CD14-positive monocyte (primary cell): ENCODE measurements around the gene NR3C1. TPM values are rescaled to one million over a fixed set of nuclear protein-coding genes. Genes with fewer than 3 reads are reported as not detected.

Source experiments
- DNase-seq, 3 donors: peaks; one replicate each; pipeline ENCODE4 v3.0.0-alpha.2; 2011 to 2022
- H2AFZ ChIP-seq: 2 replicates; pipeline ENCODE4 v1.6.0; 2012; ENCODE audit warnings: mild to moderate bottlenecking, low read depth, low read length, inconsistent platforms; ENCODE audit not compliant: insufficient read depth, poor library complexity, severe bottlenecking
- H3K27ac ChIP-seq, 2 donors: 1 replicate in 1 of 2; 2 replicates in 1 of 2; pipeline ENCODE4 v1.5.1; 2012 to 2013; ENCODE audit warnings: low read length in 2 of 2, control low read depth in 1 of 2, inconsistent platforms in 1 of 2, low read depth in 1 of 2, mild to moderate bottlenecking in 1 of 2
- H3K27me3 ChIP-seq, 2 donors: one replicate each; pipeline versions ENCODE4 v1.6.0 to v1.6.1; 2011 to 2013; ENCODE audit warnings: low read length in 2 of 2; ENCODE audit not compliant: control insufficient read depth in 2 of 2, insufficient read depth in 2 of 2
- H3K36me3 ChIP-seq, 2 donors: replicated peaks in 1 of 2; 1 replicate in 1 of 2; 2 replicates in 1 of 2; pipeline versions ENCODE4 v1.5.1 to v1.6.1; 2012 to 2013; ENCODE audit warnings: low read length in 2 of 2, control low read depth in 1 of 2, inconsistent platforms in 1 of 2, mild to moderate bottlenecking in 1 of 2; ENCODE audit not compliant: insufficient read depth in 2 of 2, control insufficient read depth in 1 of 2
- H3K4me1 ChIP-seq, 2 donors: 1 replicate in 1 of 2; 2 replicates in 1 of 2; pipeline versions ENCODE4 v1.5.1 to v1.6.1; 2012 to 2013; ENCODE audit warnings: low read length in 2 of 2, control low read depth in 1 of 2, inconsistent platforms in 1 of 2, mild to moderate bottlenecking in 1 of 2, moderate library complexity in 1 of 2; ENCODE audit not compliant: insufficient read depth in 2 of 2, control insufficient read depth in 1 of 2
- H3K4me2 ChIP-seq: replicated peaks from 2 replicates; pipeline ENCODE3; 2012; ENCODE audit warnings: low read length, moderate library complexity, mild to moderate bottlenecking; ENCODE audit not compliant: poor library complexity, severe bottlenecking; ENCODE audit errors: extremely low read depth
- H3K4me3 ChIP-seq, 3 experiments: fragments of 200-600 bp in 1 of 3; sonication (generic) in 1 of 3; replicated peaks in 1 of 3; 1 replicate in 2 of 3; 2 replicates in 1 of 3; pipeline ENCODE4 v1.5.1; 2011 to 2013; ENCODE audit warnings: low read length in 3 of 3, mild to moderate bottlenecking in 3 of 3, control low read depth in 2 of 3, low read depth in 2 of 3, inconsistent platforms in 1 of 3, moderate library complexity in 1 of 3
- H3K79me2 ChIP-seq: 2 replicates; pipeline ENCODE4 v1.6.0; 2012; ENCODE audit warnings: mild to moderate bottlenecking, control low read depth, inconsistent platforms, low read length, moderate library complexity; ENCODE audit not compliant: insufficient read depth
- H3K9ac ChIP-seq: 2 replicates; pipeline ENCODE4 v1.6.0; 2017; ENCODE audit warnings: low read length, mild to moderate bottlenecking; ENCODE audit not compliant: insufficient read depth, poor library complexity, severe bottlenecking
- H3K9me3 ChIP-seq, 2 donors: replicated peaks in 1 of 2; 1 replicate in 1 of 2; 2 replicates in 1 of 2; pipeline versions ENCODE4 v1.5.1 to v1.6.1; 2012 to 2013; ENCODE audit warnings: low read length in 2 of 2, control low read depth in 1 of 2; ENCODE audit not compliant: control insufficient read depth in 1 of 2, insufficient read depth in 1 of 2
- H4K20me1 ChIP-seq: 2 replicates; pipeline ENCODE4 v1.6.0; 2012; ENCODE audit warnings: mild to moderate bottlenecking, low read length, control low read depth, moderate library complexity; ENCODE audit not compliant: insufficient read depth
- H3K27ac Mint-ChIP-seq, 7 donors: one replicate each; pipeline ENCODE4 v1.8.0; 2020; ENCODE audit warnings: mild to moderate bottlenecking in 7 of 7, mixed read lengths in 7 of 7, moderate library complexity in 6 of 7, inconsistent platforms in 2 of 7
- H3K27me3 Mint-ChIP-seq, 3 donors: one replicate each; pipeline ENCODE4 v1.8.0; 2021 to 2022; ENCODE audit warnings: low read depth in 3 of 3, mild to moderate bottlenecking in 3 of 3, mixed read lengths in 3 of 3, moderate library complexity in 3 of 3, inconsistent platforms in 1 of 3
- H3K36me3 Mint-ChIP-seq, 2 donors: one replicate each; pipeline ENCODE4 v1.8.0; 2020; ENCODE audit warnings: mixed read lengths in 2 of 2, inconsistent platforms in 1 of 2, mild to moderate bottlenecking in 1 of 2
- H3K4me1 Mint-ChIP-seq: one replicate; pipeline ENCODE4 v1.8.0; 2020; ENCODE audit warnings: mild to moderate bottlenecking, mixed read lengths
- H3K4me3 Mint-ChIP-seq, 2 donors: one replicate each; pipeline ENCODE4 v1.8.0; 2020; ENCODE audit warnings: mild to moderate bottlenecking in 2 of 2, mixed read lengths in 2 of 2, moderate library complexity in 1 of 2
- H3K9me3 Mint-ChIP-seq, 7 donors: one replicate each; pipeline ENCODE4 v1.8.0; 2020 to 2022; ENCODE audit warnings: mixed read lengths in 7 of 7, mild to moderate bottlenecking in 6 of 7, moderate library complexity in 6 of 7, inconsistent platforms in 2 of 7
- WGBS: methylation state at CpG from one replicate; pipeline ENCODE4 v1.1.5; 2013; ENCODE audit warnings: missing lambda C conversion rate; ENCODE audit not compliant: insufficient coverage; 5-methylcytosine and 5-hydroxymethylcytosine counted together
- intact Hi-C, 2 donors: fragments of 100-400 bp; cut with micrococcal nuclease; formaldehyde crosslinking; loops; one replicate each; pipeline versions ENCODE4 v1.15.0 to v1.15.1; 2023
- polyA plus RNA-seq, 3 donors: library from polyadenylated mRNA; depleted of rRNA in 1 of 3; unstranded in 2 of 3; stranded (reverse) in 1 of 3; fragments of 300-500 nt in 2 of 3; fragments of >200 nt in 1 of 3; fragmentation: Illumina TruSeq in 2 of 3; gene quantifications; 1 replicate in 2 of 3; 2 replicates in 1 of 3; pipeline ENCODE4 v1.2.3, GENCODE V29; 2012 to 2021
- TF ChIP-seq, protein P1 (sequence below): fragments of 200-600 bp; IDR thresholded peaks from one replicate; pipeline ENCODE4 v1.8.0; 2022; ENCODE audit warnings: antibody characterized with exemption, mild to moderate bottlenecking

The NR3C1 gene
- polyA plus RNA-seq, 3 donors = 25.4 to 82.8 (median 75.1) TPM

- Histone ChIP-seq H3K27me3 (no peaks in the 10 kb centered on the region), H2AFZ (no peak overlapping the region), H3K79me2 (peaks cover 81% of the 10 kb centered on the region), H3K4me3 (no peak overlapping the region), H3K4me1 (peaks cover 14 to 16% of the 10 kb centered on the region in 2 donors), H3K4me2 (no peak overlapping the region), H4K20me1 (peaks cover 84% of the 10 kb centered on the region), H3K27ac (no peak overlapping the region), H3K36me3 (peaks cover 37 to 77% of the 10 kb centered on the region in 2 donors), H3K9me3 (no peaks in the 10 kb centered on the region), H3K9ac (no peak overlapping the region)
- Mint-ChIP-seq H3K9me3 (peaks cover 0 to 5% (median 2%) of the 10 kb centered on the region in 7 donors), H3K36me3 (peaks cover 60 to 64% of the 10 kb centered on the region in 2 donors), H3K4me1 (peaks cover 22% of the 10 kb centered on the region), H3K27me3 (no peaks in the 10 kb centered on the region), H3K27ac (peak overlapping the region in 1 of 7 donors; percentile 36), H3K4me3 (no peak overlapping the region)
- WGBS = 100% methylated on average over 1 of the region's 2 CpGs
- intact Hi-C loops = no loop called here
- no peak for DNase-seq
- TF ChIP-seq, protein P1, sequence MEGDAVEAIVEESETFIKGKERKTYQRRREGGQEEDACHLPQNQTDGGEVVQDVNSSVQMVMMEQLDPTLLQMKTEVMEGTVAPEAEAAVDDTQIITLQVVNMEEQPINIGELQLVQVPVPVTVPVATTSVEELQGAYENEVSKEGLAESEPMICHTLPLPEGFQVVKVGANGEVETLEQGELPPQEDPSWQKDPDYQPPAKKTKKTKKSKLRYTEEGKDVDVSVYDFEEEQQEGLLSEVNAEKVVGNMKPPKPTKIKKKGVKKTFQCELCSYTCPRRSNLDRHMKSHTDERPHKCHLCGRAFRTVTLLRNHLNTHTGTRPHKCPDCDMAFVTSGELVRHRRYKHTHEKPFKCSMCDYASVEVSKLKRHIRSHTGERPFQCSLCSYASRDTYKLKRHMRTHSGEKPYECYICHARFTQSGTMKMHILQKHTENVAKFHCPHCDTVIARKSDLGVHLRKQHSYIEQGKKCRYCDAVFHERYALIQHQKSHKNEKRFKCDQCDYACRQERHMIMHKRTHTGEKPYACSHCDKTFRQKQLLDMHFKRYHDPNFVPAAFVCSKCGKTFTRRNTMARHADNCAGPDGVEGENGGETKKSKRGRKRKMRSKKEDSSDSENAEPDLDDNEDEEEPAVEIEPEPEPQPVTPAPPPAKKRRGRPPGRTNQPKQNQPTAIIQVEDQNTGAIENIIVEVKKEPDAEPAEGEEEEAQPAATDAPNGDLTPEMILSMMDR = no peak
Observed at GRCh38 chr5:143306040-143306439, 97.4 kb downstream of the NR3C1 start.

DNA sequence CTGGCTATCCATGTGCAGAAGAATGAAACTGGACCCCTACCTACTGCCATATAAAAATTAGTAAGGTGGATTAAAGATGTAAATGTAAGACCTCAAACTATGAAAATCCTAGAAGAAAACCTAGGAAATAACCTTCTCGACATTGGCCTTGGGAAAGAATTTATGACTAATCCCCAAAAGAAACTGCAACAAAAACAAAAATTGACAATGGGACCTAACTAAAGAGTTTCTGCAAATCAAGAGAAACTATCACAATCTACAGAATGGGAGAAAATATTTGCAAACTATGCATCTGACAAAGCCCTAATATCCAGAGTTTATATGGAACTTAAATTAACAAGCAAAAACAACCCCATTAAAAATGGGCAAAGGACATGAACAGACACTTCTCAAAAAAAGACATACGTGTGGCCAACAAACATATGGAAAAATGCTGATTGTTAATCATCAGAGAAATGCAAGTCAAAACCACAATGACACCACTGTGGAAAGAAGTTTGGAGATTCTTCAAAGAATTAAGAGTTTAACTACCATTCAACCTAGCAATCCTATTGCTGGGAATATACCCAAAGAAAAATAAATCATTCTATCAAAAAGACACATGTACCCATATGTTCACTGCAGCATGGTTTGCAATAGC lies 98.5 kb downstream of the NR3C1 start:
- Mint-ChIP-seq H3K27me3 (no peaks in the 10 kb centered on the region), H3K4me1 (peaks cover 12% of the 10 kb centered on the region), H3K4me3 (no peak overlapping the region), H3K36me3 (peaks cover 62% of the 10 kb centered on the region in 2 donors), H3K9me3 (peaks cover 0 to 5% (median 2%) of the 10 kb centered on the region in 7 donors), H3K27ac (no peak overlapping the region)
- TF ChIP-seq, protein P1 = no peak
- Histone ChIP-seq H3K36me3 (peaks cover 40 to 83% of the 10 kb centered on the region in 2 donors), H3K9me3 (no peaks in the 10 kb centered on the region), H3K4me3 (no peak overlapping the region), H3K4me2 (no peak overlapping the region), H3K79me2 (peaks cover 71% of the 10 kb centered on the region), H3K27me3 (no peaks in the 10 kb centered on the region), H3K4me1 (peaks cover 8 to 9% of the 10 kb centered on the region in 2 donors), H4K20me1 (peaks cover 83% of the 10 kb centered on the region), H2AFZ (no peak overlapping the region), H3K9ac (no peak overlapping the region), H3K27ac (no peak overlapping the region)
- intact Hi-C loops = no loop called here
- no peak for DNase-seq
- WGBS = 100% methylated on average over 1 of the region's 2 CpGs
